Mammary epithelial cell (primary cell): ENCODE data around the gene PARD3.

Experiments used
- EZH2 ChIP-seq: IDR thresholded peaks from 2 replicates; pipeline ENCODE4 v1.6.1; 2012; ENCODE audit warnings: low read length, inconsistent platforms, borderline replicate concordance
- TF ChIP-seq, protein P1 (sequence below), 2 donors: IDR thresholded peaks in 1 of 2; conservative IDR thresholded peaks in 1 of 2; 2 replicates each; pipeline ENCODE4 v1.5.1; 2011 to 2012; ENCODE audit warnings: inconsistent platforms in 2 of 2, low read length in 2 of 2, mild to moderate bottlenecking in 2 of 2, control low read depth in 1 of 2, low read depth in 1 of 2; ENCODE audit not compliant: insufficient read depth in 1 of 2; ENCODE audit errors: extremely low read depth in 1 of 2

DNA sequence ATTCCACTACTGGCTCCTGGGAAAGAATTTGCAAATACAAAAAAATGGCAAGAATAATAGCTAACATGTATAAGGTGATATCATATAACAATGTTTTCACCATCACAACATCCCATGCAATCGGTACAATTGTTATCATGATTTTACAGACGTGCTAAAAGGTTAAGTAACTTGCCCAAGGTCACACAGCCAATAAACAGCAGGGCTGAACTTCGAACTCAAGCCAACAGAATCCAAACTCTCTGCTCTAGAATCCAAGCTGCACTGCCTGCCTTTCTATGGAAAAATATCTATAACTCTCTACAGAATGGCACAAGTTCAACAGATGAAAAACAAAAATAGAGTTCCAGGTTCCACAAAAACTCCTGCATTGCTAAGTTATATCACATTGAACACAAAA is 160.9 kb downstream of the PARD3 start:
- TF ChIP-seq, protein P1, sequence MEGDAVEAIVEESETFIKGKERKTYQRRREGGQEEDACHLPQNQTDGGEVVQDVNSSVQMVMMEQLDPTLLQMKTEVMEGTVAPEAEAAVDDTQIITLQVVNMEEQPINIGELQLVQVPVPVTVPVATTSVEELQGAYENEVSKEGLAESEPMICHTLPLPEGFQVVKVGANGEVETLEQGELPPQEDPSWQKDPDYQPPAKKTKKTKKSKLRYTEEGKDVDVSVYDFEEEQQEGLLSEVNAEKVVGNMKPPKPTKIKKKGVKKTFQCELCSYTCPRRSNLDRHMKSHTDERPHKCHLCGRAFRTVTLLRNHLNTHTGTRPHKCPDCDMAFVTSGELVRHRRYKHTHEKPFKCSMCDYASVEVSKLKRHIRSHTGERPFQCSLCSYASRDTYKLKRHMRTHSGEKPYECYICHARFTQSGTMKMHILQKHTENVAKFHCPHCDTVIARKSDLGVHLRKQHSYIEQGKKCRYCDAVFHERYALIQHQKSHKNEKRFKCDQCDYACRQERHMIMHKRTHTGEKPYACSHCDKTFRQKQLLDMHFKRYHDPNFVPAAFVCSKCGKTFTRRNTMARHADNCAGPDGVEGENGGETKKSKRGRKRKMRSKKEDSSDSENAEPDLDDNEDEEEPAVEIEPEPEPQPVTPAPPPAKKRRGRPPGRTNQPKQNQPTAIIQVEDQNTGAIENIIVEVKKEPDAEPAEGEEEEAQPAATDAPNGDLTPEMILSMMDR (conservative IDR thresholded peaks at IDR 0.05 in 1 of 2, IDR thresholded peaks at IDR 0.05 in 1 of 2; ENCODE audit: extremely low read depth in 1 of 2, insufficient read depth in 1 of 2, low read depth in 1 of 2, low read length in 2 of 2) = no peak
- no peak for TF ChIP-seq EZH2
